ENCODE data around the gene CLK3.

GRCh38 chr15:74609938-74610301, 5.7 kb upstream of the CLK3 start:
- TF ChIP-seq GATA3 (IDR thresholded peaks at IDR 0.05; ENCODE audit: low read depth, low read length) (no peak), GATA2 (IDR thresholded peaks at IDR 0.05; ENCODE audit: low read depth, low read length) (no peak)

Measured in SH-SY5Y (cell line).